Liver (tissue), 9 donors: Measurements from ENCODE around the gene SLC30A3. TPM values are rescaled to one million over a fixed set of nuclear protein-coding genes. Genes with fewer than 3 reads are reported as not detected.

ENCODE experiments used
- DNase-seq: peaks from one replicate; pipeline ENCODE4 v3.0.0-alpha.2; 2017; ENCODE audit warnings: low spot score
- H3K27ac ChIP-seq, 2 donors: one replicate each; pipeline ENCODE4 v1.7.0; 2013; ENCODE audit warnings: inconsistent platforms in 2 of 2, low read length in 2 of 2, control low read depth in 1 of 2, low read depth in 1 of 2, mild to moderate bottlenecking in 1 of 2
- H3K27me3 ChIP-seq, 4 donors: one replicate each; pipeline versions ENCODE4 v1.6.1 to v1.7.0; 2013; ENCODE audit warnings: low read length in 3 of 4, inconsistent platforms in 1 of 4, mild to moderate bottlenecking in 1 of 4, moderate library complexity in 1 of 4; ENCODE audit not compliant: control insufficient read depth in 4 of 4, insufficient read depth in 4 of 4
- H3K36me3 ChIP-seq, 4 donors: one replicate each; pipeline versions ENCODE4 v1.6.1 to v1.7.0; 2013; ENCODE audit warnings: low read length in 3 of 4, mild to moderate bottlenecking in 3 of 4, low read depth in 1 of 4, moderate library complexity in 1 of 4; ENCODE audit not compliant: control insufficient read depth in 4 of 4, insufficient read depth in 3 of 4
- H3K4me1 ChIP-seq, 4 donors: one replicate each; pipeline versions ENCODE4 v1.6.1 to v1.7.0; 2013; ENCODE audit warnings: low read length in 3 of 4, mild to moderate bottlenecking in 3 of 4, moderate library complexity in 1 of 4; ENCODE audit not compliant: control insufficient read depth in 4 of 4, insufficient read depth in 4 of 4
- H3K4me3 ChIP-seq, 3 donors: one replicate each; pipeline versions ENCODE4 v1.6.1 to v1.7.0; 2013; ENCODE audit warnings: low read length in 3 of 3, control low read depth in 1 of 3, low read depth in 1 of 3, mild to moderate bottlenecking in 1 of 3
- H3K9ac ChIP-seq, 2 donors: one replicate each; pipeline ENCODE4 v1.7.0; 2013; ENCODE audit warnings: low read length in 2 of 2, mild to moderate bottlenecking in 2 of 2, moderate library complexity in 2 of 2, control low read depth in 1 of 2, low read depth in 1 of 2
- H3K9me3 ChIP-seq, 4 donors: one replicate each; pipeline versions ENCODE4 v1.6.1 to v1.7.0; 2013; ENCODE audit warnings: low read length in 3 of 4; ENCODE audit not compliant: control insufficient read depth in 4 of 4
- ATF3 ChIP-seq: IDR thresholded peaks from 2 replicates; pipeline ENCODE4 v1.6.1; 2016; ENCODE audit warnings: antibody characterized with exemption
- EGR1 ChIP-seq, 2 donors: IDR thresholded peaks; 2 replicates each; pipeline ENCODE4 v1.6.1; 2016 to 2018; ENCODE audit warnings: antibody characterized with exemption in 2 of 2, low read depth in 2 of 2
- FOXA1 ChIP-seq: IDR thresholded peaks from 2 replicates; pipeline ENCODE4 v1.6.1; 2016; ENCODE audit warnings: antibody characterized with exemption
- FOXA2 ChIP-seq: IDR thresholded peaks from 2 replicates; pipeline ENCODE4 v1.6.1; 2016; ENCODE audit warnings: antibody characterized with exemption
- GABPA ChIP-seq, 2 donors: IDR thresholded peaks in 1 of 2; conservative IDR thresholded peaks in 1 of 2; 2 replicates each; pipeline ENCODE4 v1.6.1; 2016; ENCODE audit warnings: antibody characterized with exemption in 2 of 2, mild to moderate bottlenecking in 1 of 2, moderate library complexity in 1 of 2
- HNF4A ChIP-seq, 2 donors: conservative IDR thresholded peaks; 2 replicates each; pipeline ENCODE4 v1.6.1; 2016; ENCODE audit warnings: antibody characterized with exemption in 2 of 2, mild to moderate bottlenecking in 2 of 2
- HNF4G ChIP-seq: IDR thresholded peaks from 2 replicates; pipeline ENCODE4 v1.6.1; 2016; ENCODE audit warnings: antibody characterized with exemption
- JUND ChIP-seq, 2 donors: IDR thresholded peaks; 2 replicates each; pipeline ENCODE4 v1.6.1; 2016; ENCODE audit warnings: antibody characterized with exemption in 2 of 2
- NR2F2 ChIP-seq: IDR thresholded peaks from 2 replicates; pipeline ENCODE4 v1.6.1; 2016; ENCODE audit warnings: antibody characterized with exemption
- RAD21 ChIP-seq, 2 donors: IDR thresholded peaks; 2 replicates each; pipeline ENCODE4 v1.6.1; 2016; ENCODE audit warnings: antibody characterized with exemption in 2 of 2, mild to moderate bottlenecking in 2 of 2
- RXRA ChIP-seq, 2 donors: IDR thresholded peaks; 2 replicates each; pipeline ENCODE4 v1.6.1; 2017 to 2018; ENCODE audit warnings: antibody characterized with exemption in 2 of 2, mild to moderate bottlenecking in 1 of 2
- SP1 ChIP-seq: IDR thresholded peaks from 2 replicates; pipeline ENCODE4 v1.6.1; 2018; ENCODE audit warnings: antibody characterized with exemption, mild to moderate bottlenecking
- TAF1 ChIP-seq: conservative IDR thresholded peaks from 2 replicates; pipeline ENCODE4 v1.6.1; 2016; ENCODE audit warnings: antibody characterized with exemption, mild to moderate bottlenecking
- YY1 ChIP-seq: IDR thresholded peaks from 2 replicates; pipeline ENCODE4 v1.6.1; 2016; ENCODE audit warnings: antibody characterized with exemption, mild to moderate bottlenecking
- WGBS: extraction: QIAGEN DNeasy Blood & Tissue Kit; methylation state at CpG from one replicate; pipeline ENCODE4 v1.1.7; 2013; 5-methylcytosine and 5-hydroxymethylcytosine counted together
- polyA plus RNA-seq, 2 donors: library from polyadenylated mRNA; stranded (reverse) in 1 of 2; unstranded in 1 of 2; fragments of 200-250 nt in 1 of 2; fragments of >200 nt in 1 of 2; fragmentation: Nextera tagmentation in 1 of 2; extraction: Ambion mirVana in 1 of 2; gene quantifications; one replicate each; pipeline versions ENCODE4 v1.2.1 to v1.2.3, GENCODE V29; 2013 to 2015
- total RNA-seq, 2 donors: library from RNA; depleted of rRNA; stranded (reverse); fragments of >200 nt; gene quantifications; one replicate each; pipeline ENCODE4 v1.2.3, GENCODE V29; 2014
- TF ChIP-seq, protein P1 (sequence below): IDR thresholded peaks from 2 replicates; pipeline ENCODE4 v1.6.1; 2016; ENCODE audit warnings: antibody characterized with exemption, mild to moderate bottlenecking
- TF ChIP-seq, protein P2 (sequence below): IDR thresholded peaks from 2 replicates; pipeline ENCODE4 v1.6.1; 2016; ENCODE audit warnings: antibody characterized with exemption
- TF ChIP-seq, protein P3 (sequence below): fragments of 150-350 bp; IDR thresholded peaks from 2 replicates; pipeline ENCODE4 v1.5.1; 2017; ENCODE audit warnings: improper control_type of control experiment, low read depth, low read length; ENCODE audit not compliant: missing input control
- TF ChIP-seq, protein P4 (sequence below): IDR thresholded peaks from 2 replicates; pipeline ENCODE4 v1.6.1; 2016; ENCODE audit warnings: antibody characterized with exemption
- donor health status: healthy.
- donor health status: healthy.
- donor health status: healthy.
- donor health status: healthy.
- donor health status: healthy.

The SLC30A3 gene, protein sequence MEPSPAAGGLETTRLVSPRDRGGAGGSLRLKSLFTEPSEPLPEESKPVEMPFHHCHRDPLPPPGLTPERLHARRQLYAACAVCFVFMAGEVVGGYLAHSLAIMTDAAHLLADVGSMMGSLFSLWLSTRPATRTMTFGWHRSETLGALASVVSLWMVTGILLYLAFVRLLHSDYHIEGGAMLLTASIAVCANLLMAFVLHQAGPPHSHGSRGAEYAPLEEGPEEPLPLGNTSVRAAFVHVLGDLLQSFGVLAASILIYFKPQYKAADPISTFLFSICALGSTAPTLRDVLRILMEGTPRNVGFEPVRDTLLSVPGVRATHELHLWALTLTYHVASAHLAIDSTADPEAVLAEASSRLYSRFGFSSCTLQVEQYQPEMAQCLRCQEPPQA
- not detected for total RNA-seq
- polyA plus RNA-seq: under 1 TPM in 1 of 2 donors, not detected in 1; 0.20 TPM

- peaks cover 10 to 35% (median 22%) of the 10 kb centered on the region in 4 donors for H3K4me1 ChIP-seq
- H3K27ac ChIP-seq: no peak within 1 kb of the TSS
- H3K4me3 ChIP-seq: peak within 1 kb of the TSS; percentile 3 to 49 (median 25)
- WGBS: 3% methylated on average over 96 of the region's 96 CpGs
- no peak within 1 kb of the TSS for H3K9ac ChIP-seq
- peaks cover 0 to 24% (median 4%) of the 10 kb centered on the region in 4 donors for H3K27me3 ChIP-seq
- no peaks in the 10 kb centered on the region for H3K9me3 ChIP-seq
- no peak for TF ChIP-seq YY1
- TF ChIP-seq RXRA (IDR thresholded peaks at IDR 0.05): no peak
- TF ChIP-seq NR2F2: no peak
- no peak for TF ChIP-seq SP1
- TF ChIP-seq, protein P1, sequence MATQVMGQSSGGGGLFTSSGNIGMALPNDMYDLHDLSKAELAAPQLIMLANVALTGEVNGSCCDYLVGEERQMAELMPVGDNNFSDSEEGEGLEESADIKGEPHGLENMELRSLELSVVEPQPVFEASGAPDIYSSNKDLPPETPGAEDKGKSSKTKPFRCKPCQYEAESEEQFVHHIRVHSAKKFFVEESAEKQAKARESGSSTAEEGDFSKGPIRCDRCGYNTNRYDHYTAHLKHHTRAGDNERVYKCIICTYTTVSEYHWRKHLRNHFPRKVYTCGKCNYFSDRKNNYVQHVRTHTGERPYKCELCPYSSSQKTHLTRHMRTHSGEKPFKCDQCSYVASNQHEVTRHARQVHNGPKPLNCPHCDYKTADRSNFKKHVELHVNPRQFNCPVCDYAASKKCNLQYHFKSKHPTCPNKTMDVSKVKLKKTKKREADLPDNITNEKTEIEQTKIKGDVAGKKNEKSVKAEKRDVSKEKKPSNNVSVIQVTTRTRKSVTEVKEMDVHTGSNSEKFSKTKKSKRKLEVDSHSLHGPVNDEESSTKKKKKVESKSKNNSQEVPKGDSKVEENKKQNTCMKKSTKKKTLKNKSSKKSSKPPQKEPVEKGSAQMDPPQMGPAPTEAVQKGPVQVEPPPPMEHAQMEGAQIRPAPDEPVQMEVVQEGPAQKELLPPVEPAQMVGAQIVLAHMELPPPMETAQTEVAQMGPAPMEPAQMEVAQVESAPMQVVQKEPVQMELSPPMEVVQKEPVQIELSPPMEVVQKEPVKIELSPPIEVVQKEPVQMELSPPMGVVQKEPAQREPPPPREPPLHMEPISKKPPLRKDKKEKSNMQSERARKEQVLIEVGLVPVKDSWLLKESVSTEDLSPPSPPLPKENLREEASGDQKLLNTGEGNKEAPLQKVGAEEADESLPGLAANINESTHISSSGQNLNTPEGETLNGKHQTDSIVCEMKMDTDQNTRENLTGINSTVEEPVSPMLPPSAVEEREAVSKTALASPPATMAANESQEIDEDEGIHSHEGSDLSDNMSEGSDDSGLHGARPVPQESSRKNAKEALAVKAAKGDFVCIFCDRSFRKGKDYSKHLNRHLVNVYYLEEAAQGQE: no peak
- TF ChIP-seq FOXA1: no peak
- peak; percentile 63 for DNase-seq
- H3K36me3 ChIP-seq: no peaks in the 10 kb centered on the region
Measured at GRCh38 chr2:27262379-27263286, at the start of gene SLC30A3. SLC30A3 (minus strand) TSS chr2:27263047; CDS start chr2:27262906, 141 bp downstream.

- no peak overlapping the region for H3K27ac ChIP-seq
- peaks cover 3 to 13% (median 10%) of the 10 kb centered on the region in 4 donors for H3K4me1 ChIP-seq
- no peak for DNase-seq
- H3K27me3 ChIP-seq: peaks cover 0 to 3% (median 1%) of the 10 kb centered on the region in 4 donors
- no peaks in the 10 kb centered on the region for H3K9me3 ChIP-seq
- no peak overlapping the region for H3K9ac ChIP-seq
- no peak overlapping the region for H3K4me3 ChIP-seq
- WGBS: 97% methylated on average over 3 of the region's 3 CpGs
- TF ChIP-seq YY1 (no peak), RAD21 (IDR thresholded peaks at IDR 0.05) (no peak), FOXA2 (no peak), EGR1 (IDR thresholded peaks at IDR 0.05; ENCODE audit: low read depth in 2 of 2) (no peak), JUND (IDR thresholded peaks at IDR 0.05) (no peak), HNF4G (no peak), FOXA1 (no peak), HNF4A (conservative IDR thresholded peaks at IDR 0.05) (no peak), NR2F2 (no peak), RXRA (IDR thresholded peaks at IDR 0.05) (no peak), ATF3 (no peak), SP1 (no peak), TAF1 (no peak), GABPA (IDR thresholded peaks at IDR 0.05 in 1 of 2, conservative IDR thresholded peaks at IDR 0.05 in 1 of 2) (no peak)
- TF ChIP-seq, protein P2, sequence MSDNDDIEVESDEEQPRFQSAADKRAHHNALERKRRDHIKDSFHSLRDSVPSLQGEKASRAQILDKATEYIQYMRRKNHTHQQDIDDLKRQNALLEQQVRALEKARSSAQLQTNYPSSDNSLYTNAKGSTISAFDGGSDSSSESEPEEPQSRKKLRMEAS: no peak
- TF ChIP-seq, protein P3, sequence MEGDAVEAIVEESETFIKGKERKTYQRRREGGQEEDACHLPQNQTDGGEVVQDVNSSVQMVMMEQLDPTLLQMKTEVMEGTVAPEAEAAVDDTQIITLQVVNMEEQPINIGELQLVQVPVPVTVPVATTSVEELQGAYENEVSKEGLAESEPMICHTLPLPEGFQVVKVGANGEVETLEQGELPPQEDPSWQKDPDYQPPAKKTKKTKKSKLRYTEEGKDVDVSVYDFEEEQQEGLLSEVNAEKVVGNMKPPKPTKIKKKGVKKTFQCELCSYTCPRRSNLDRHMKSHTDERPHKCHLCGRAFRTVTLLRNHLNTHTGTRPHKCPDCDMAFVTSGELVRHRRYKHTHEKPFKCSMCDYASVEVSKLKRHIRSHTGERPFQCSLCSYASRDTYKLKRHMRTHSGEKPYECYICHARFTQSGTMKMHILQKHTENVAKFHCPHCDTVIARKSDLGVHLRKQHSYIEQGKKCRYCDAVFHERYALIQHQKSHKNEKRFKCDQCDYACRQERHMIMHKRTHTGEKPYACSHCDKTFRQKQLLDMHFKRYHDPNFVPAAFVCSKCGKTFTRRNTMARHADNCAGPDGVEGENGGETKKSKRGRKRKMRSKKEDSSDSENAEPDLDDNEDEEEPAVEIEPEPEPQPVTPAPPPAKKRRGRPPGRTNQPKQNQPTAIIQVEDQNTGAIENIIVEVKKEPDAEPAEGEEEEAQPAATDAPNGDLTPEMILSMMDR: no peak
- TF ChIP-seq, protein P1: no peak
- TF ChIP-seq, protein P4, sequence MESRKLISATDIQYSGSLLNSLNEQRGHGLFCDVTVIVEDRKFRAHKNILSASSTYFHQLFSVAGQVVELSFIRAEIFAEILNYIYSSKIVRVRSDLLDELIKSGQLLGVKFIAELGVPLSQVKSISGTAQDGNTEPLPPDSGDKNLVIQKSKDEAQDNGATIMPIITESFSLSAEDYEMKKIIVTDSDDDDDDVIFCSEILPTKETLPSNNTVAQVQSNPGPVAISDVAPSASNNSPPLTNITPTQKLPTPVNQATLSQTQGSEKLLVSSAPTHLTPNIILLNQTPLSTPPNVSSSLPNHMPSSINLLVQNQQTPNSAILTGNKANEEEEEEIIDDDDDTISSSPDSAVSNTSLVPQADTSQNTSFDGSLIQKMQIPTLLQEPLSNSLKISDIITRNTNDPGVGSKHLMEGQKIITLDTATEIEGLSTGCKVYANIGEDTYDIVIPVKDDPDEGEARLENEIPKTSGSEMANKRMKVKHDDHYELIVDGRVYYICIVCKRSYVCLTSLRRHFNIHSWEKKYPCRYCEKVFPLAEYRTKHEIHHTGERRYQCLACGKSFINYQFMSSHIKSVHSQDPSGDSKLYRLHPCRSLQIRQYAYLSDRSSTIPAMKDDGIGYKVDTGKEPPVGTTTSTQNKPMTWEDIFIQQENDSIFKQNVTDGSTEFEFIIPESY: no peak
- H3K36me3 ChIP-seq: peaks cover 0 to 12% (median 2%) of the 10 kb centered on the region in 4 donors
Measured at GRCh38 chr2:27312152-27312551, 49.3 kb upstream of the SLC30A3 start.
